ENCODE results near the gene PSPC1.
"Not testable (repeated sequence)": the region's sequence is repeated elsewhere in the genome, so short reads cannot be mapped to it uniquely, and the experiment has no call there.

DNA sequence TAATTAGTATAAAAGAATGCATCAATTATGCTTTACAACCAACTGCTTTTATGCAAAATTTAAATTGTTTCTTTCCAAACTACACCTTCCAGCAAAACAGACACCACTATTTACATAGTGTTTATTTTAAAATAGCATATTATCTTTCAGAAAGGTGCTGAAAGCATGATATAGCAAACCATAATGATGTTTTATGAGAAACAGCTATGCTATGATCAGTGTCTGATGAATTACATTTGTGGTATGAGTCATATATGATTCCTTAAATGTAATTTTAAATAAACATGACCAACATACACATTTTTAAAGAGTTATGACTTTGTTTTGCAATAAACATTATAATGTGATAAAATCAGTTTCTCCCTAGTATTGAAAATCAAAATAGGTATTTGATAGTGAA lies 81.1 kb downstream of the PSPC1 start:
- not testable (repeated sequence) for TF ChIP-seq ZFP36 (IDR thresholded peaks at IDR 0.05; ENCODE audit: borderline replicate concordance, partially characterized antibody); CTCF (IDR thresholded peaks at IDR 0.05); EP300 (IDR thresholded peaks at IDR 0.05); POLR2AphosphoS2 (conservative IDR thresholded peaks at IDR 0.05; ENCODE audit: low read length); KDM5A (IDR thresholded peaks at IDR 0.05); NR3C1 (IDR thresholded peaks at IDR 0.05); HDAC2 (IDR thresholded peaks at IDR 0.05); RFX5 (IDR thresholded peaks at IDR 0.05)
